NOMO-1 treated with dmso at 0.1 percent for 144 hours (cell line): ENCODE data around the gene DOCK4.

Experiments
- DNase-seq: peaks from one replicate; lab custom pipeline; 2025; ENCODE audit not compliant: unreplicated experiment; lab: John Stamatoyannopoulos, UW

Gene DOCK4

GRCh38 chr7:112192236-112193154 lies 13.7 kb downstream of the DOCK4 start:
- no peak for DNase-seq

- DNase-seq, result no peak
Measured at GRCh38 chr7:112190120-112190519, 16.1 kb downstream of the DOCK4 start.

- no peak for DNase-seq
Measured at GRCh38 chr7:112189691-112190090, 16.5 kb downstream of the DOCK4 start.

- DNase-seq, result no peak
Measured at GRCh38 chr7:112188257-112188656, 17.9 kb downstream of the DOCK4 start.

- DNase-seq, result no peak
Measured at GRCh38 chr7:112186300-112186699, 19.9 kb downstream of the DOCK4 start.

GRCh38 chr7:112185005-112185834 lies 21.0 kb downstream of the DOCK4 start:
- no peak for DNase-seq

GRCh38 chr7:112184455-112184854 lies 21.7 kb downstream of the DOCK4 start:
- no peak for DNase-seq

- DNase-seq, result no peak
Measured at GRCh38 chr7:112183266-112183665, 22.9 kb downstream of the DOCK4 start.

GRCh38 chr7:112182749-112183148 lies 23.4 kb downstream of the DOCK4 start:
- no peak for DNase-seq

GRCh38 chr7:112180223-112180622 lies 26.0 kb downstream of the DOCK4 start:
- DNase-seq, result no peak

GRCh38 chr7:112176693-112177415 lies 29.3 kb downstream of the DOCK4 start:
- DNase-seq, result no peak

GRCh38 chr7:112176241-112176640 lies 30.0 kb downstream of the DOCK4 start:
- no peak for DNase-seq

GRCh38 chr7:112174192-112174591 lies 32.0 kb downstream of the DOCK4 start:
- no peak for DNase-seq

- no peak for DNase-seq
Measured at GRCh38 chr7:112173568-112173905, 32.7 kb downstream of the DOCK4 start.

- DNase-seq, result no peak
Measured at GRCh38 chr7:112172870-112173567, 33.2 kb downstream of the DOCK4 start.

GRCh38 chr7:112171673-112172072 lies 34.5 kb downstream of the DOCK4 start:
- no peak for DNase-seq

GRCh38 chr7:112168915-112169314 lies 37.3 kb downstream of the DOCK4 start:
- no peak for DNase-seq

GRCh38 chr7:112167147-112167546 lies 39.1 kb downstream of the DOCK4 start:
- no peak for DNase-seq

GRCh38 chr7:112162784-112163506 lies 43.3 kb downstream of the DOCK4 start:
- DNase-seq, result no peak

- no peak for DNase-seq
Measured at GRCh38 chr7:112162142-112162766, 43.9 kb downstream of the DOCK4 start.
